HL-60 (cell line): ENCODE data around the gene ADAMTS16.

Experiments
- DNase-seq, 2 experiments: peaks; one replicate each; pipeline ENCODE4 v3.0.0-alpha.2; 2010 to 2020; ENCODE audit warnings: low read depth in 1 of 2, low spot score in 1 of 2
- H3K27ac ChIP-seq: fragments of 250-450 bp; sonication (Bioruptor Pico); replicated peaks from 2 replicates; pipeline ENCODE4 v1.5.1; 2020; ENCODE audit warnings: mild to moderate bottlenecking, moderate library complexity
- H3K27me3 ChIP-seq: fragments of 250-450 bp; sonication (Bioruptor Pico); 2 replicates; pipeline ENCODE4 v1.5.1; 2021; ENCODE audit warnings: mild to moderate bottlenecking, moderate library complexity; ENCODE audit not compliant: insufficient read depth, poor library complexity, severe bottlenecking
- H3K4me3 ChIP-seq: replicated peaks from 2 replicates; pipeline ENCODE4 v1.5.1; 2011; ENCODE audit warnings: mild to moderate bottlenecking, control low read depth, low read length; ENCODE audit not compliant: insufficient read depth
- GABPA ChIP-seq: IDR thresholded peaks from 2 replicates; pipeline ENCODE4 v1.6.1; 2012; ENCODE audit warnings: low read depth
- POLR2AphosphoS5 ChIP-seq: IDR thresholded peaks from 2 replicates; pipeline ENCODE4 v1.6.1; 2012; ENCODE audit warnings: low read depth
- SPI1 ChIP-seq: IDR thresholded peaks from 2 replicates; pipeline ENCODE4 v1.6.1; 2012; ENCODE audit warnings: low read depth, mild to moderate bottlenecking, borderline replicate concordance
- long read RNA-seq: library from polyadenylated mRNA; unstranded; transcript quantifications from one replicate; pipeline ENCODE4 v2.0.0, GENCODE V29; 2020
- TF ChIP-seq, protein P1 (sequence below): IDR thresholded peaks from one replicate; pipeline ENCODE4 v1.5.1; 2011; ENCODE audit warnings: low read length, control low read depth, inconsistent platforms; ENCODE audit not compliant: insufficient read depth
- TF ChIP-seq, protein P2 (sequence below): IDR thresholded peaks from 2 replicates; pipeline ENCODE4 v1.6.1; 2012; ENCODE audit warnings: low read depth; ENCODE audit not compliant: insufficient replicate concordance

ADAMTS16 gene, protein sequence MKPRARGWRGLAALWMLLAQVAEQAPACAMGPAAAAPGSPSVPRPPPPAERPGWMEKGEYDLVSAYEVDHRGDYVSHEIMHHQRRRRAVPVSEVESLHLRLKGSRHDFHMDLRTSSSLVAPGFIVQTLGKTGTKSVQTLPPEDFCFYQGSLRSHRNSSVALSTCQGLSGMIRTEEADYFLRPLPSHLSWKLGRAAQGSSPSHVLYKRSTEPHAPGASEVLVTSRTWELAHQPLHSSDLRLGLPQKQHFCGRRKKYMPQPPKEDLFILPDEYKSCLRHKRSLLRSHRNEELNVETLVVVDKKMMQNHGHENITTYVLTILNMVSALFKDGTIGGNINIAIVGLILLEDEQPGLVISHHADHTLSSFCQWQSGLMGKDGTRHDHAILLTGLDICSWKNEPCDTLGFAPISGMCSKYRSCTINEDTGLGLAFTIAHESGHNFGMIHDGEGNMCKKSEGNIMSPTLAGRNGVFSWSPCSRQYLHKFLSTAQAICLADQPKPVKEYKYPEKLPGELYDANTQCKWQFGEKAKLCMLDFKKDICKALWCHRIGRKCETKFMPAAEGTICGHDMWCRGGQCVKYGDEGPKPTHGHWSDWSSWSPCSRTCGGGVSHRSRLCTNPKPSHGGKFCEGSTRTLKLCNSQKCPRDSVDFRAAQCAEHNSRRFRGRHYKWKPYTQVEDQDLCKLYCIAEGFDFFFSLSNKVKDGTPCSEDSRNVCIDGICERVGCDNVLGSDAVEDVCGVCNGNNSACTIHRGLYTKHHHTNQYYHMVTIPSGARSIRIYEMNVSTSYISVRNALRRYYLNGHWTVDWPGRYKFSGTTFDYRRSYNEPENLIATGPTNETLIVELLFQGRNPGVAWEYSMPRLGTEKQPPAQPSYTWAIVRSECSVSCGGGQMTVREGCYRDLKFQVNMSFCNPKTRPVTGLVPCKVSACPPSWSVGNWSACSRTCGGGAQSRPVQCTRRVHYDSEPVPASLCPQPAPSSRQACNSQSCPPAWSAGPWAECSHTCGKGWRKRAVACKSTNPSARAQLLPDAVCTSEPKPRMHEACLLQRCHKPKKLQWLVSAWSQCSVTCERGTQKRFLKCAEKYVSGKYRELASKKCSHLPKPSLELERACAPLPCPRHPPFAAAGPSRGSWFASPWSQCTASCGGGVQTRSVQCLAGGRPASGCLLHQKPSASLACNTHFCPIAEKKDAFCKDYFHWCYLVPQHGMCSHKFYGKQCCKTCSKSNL
- long read RNA-seq: 0 reads

DNA sequence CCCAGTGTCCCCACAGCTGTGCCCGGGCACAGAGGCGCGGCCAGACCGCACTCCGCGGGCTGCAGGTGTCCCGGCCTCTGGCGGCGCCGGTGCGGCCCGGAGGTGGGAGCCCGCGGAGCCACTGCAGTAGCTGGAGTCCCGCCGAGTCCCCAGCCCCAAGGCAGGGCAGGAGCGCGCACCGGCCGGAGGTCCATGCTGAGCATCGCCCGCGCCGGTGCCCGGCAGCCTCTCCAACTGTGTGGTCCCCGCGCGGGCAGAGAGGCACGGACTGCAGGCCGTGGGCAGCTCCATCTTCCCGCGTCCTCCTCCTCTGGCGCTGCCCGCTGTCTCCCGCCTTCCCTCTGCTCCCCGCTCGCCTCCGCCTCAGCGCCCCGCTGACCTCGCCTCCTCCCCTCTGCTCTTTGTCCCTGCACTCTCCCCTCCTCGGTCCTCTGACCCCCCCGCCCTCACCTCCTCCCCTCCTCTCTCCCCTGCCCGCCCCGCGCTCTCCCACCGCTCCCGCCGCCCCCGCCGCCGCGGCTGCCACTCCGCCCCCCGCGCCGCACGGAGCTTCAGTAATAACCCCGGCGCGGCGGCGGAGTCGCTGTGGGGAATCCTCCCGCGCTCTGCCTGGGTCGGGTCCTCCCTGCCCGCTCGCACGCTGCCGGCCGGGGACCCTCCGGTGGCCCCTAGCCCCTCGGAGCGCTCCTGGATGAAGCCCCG lies at the start of gene ADAMTS16:
TSS of gene ADAMTS16 (plus strand) at position 554 of the 702 bp plus-strand sequence. CDS start at position 692, 138 bp downstream.
- TF ChIP-seq, protein P1, sequence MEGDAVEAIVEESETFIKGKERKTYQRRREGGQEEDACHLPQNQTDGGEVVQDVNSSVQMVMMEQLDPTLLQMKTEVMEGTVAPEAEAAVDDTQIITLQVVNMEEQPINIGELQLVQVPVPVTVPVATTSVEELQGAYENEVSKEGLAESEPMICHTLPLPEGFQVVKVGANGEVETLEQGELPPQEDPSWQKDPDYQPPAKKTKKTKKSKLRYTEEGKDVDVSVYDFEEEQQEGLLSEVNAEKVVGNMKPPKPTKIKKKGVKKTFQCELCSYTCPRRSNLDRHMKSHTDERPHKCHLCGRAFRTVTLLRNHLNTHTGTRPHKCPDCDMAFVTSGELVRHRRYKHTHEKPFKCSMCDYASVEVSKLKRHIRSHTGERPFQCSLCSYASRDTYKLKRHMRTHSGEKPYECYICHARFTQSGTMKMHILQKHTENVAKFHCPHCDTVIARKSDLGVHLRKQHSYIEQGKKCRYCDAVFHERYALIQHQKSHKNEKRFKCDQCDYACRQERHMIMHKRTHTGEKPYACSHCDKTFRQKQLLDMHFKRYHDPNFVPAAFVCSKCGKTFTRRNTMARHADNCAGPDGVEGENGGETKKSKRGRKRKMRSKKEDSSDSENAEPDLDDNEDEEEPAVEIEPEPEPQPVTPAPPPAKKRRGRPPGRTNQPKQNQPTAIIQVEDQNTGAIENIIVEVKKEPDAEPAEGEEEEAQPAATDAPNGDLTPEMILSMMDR: no peak
- TF ChIP-seq, protein P2, sequence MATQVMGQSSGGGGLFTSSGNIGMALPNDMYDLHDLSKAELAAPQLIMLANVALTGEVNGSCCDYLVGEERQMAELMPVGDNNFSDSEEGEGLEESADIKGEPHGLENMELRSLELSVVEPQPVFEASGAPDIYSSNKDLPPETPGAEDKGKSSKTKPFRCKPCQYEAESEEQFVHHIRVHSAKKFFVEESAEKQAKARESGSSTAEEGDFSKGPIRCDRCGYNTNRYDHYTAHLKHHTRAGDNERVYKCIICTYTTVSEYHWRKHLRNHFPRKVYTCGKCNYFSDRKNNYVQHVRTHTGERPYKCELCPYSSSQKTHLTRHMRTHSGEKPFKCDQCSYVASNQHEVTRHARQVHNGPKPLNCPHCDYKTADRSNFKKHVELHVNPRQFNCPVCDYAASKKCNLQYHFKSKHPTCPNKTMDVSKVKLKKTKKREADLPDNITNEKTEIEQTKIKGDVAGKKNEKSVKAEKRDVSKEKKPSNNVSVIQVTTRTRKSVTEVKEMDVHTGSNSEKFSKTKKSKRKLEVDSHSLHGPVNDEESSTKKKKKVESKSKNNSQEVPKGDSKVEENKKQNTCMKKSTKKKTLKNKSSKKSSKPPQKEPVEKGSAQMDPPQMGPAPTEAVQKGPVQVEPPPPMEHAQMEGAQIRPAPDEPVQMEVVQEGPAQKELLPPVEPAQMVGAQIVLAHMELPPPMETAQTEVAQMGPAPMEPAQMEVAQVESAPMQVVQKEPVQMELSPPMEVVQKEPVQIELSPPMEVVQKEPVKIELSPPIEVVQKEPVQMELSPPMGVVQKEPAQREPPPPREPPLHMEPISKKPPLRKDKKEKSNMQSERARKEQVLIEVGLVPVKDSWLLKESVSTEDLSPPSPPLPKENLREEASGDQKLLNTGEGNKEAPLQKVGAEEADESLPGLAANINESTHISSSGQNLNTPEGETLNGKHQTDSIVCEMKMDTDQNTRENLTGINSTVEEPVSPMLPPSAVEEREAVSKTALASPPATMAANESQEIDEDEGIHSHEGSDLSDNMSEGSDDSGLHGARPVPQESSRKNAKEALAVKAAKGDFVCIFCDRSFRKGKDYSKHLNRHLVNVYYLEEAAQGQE: no peak
- no peak for DNase-seq
- H3K4me3 ChIP-seq: no peak within 1 kb of the TSS
- no peak within 1 kb of the TSS for H3K27ac ChIP-seq
- H3K27me3 ChIP-seq: peaks cover 17% of the 10 kb centered on the region

DNA sequence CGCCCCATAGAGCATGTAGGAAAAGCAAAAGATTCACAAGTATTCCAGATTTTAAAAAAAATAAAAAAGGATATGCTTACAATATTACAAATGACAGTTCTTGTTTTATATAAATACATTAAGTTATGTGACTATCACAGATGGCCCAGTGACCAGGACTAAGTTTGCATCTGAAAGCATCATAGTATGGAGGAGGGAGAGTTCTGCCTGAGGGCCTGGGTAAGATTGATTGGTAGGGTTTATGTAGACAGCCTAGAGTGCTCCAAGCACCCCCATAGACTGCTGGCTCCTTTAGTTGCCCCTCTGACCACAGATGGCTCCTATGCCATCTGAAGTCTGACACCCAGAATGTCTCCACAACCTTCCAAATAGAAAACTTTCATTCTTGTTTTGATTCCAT lies 48.0 kb upstream of the ADAMTS16 start:
- no peaks in the 10 kb centered on the region for H3K27me3 ChIP-seq
- no peak for TF ChIP-seq GABPA
- TF ChIP-seq, protein P2: no peak
- TF ChIP-seq, protein P1: no peak
- no peak for TF ChIP-seq POLR2AphosphoS5
- TF ChIP-seq SPI1: no peak
- no peak overlapping the region for H3K4me3 ChIP-seq
- DNase-seq: no peak
- no peak overlapping the region for H3K27ac ChIP-seq

DNA sequence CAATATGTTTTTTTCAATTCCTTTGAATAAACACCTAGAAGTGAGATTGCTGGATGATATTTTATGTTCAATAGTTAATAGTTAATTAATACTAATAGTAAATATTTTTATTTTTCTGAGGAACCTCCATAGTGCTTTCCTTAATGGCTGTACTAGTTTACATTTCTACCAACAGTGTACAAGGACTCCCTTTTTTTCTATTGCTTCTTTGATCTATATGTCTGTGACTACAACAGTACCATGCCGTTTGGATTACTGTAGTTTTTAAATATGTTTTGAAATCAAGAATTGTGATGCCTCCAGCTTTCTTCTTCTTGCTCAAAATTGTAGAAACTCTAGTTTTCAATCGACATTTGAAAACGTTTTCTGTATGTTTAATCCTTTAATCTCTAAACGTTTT lies 39.5 kb upstream of the ADAMTS16 start:
- TF ChIP-seq SPI1 (no peak), POLR2AphosphoS5 (no peak), GABPA (no peak)
- TF ChIP-seq, protein P2: no peak
- TF ChIP-seq, protein P1: no peak
- H3K4me3 ChIP-seq: no peak overlapping the region
- no peaks in the 10 kb centered on the region for H3K27me3 ChIP-seq
- H3K27ac ChIP-seq: no peak overlapping the region
- DNase-seq: no peak
